ENCODE measurements around the gene CC2D1B.

The CC2D1B gene

DNA sequence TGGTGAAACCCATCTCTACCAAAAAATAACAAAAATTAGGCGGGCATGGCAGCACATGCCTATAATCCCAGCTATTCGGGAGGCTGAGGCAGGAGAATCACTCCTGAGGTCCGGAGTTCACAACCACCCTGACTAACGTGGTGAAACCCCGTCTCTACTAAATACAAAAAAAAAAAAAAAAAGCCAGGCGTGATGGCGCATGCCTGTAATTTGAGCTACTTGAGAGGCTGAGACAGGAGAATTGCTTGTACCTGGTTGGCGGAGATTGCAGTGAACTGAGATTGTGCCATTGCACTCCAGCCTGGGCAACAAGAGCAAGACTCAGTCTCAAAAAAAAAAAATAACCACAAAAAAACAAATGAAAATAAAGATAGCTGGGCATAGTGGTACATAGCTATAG lies 42.3 kb downstream of the CC2D1B start:
- no peak for DNase-seq (ENCODE audit: low read depth, low spot score)
- no peak overlapping the region for H3K27ac ChIP-seq

DNA sequence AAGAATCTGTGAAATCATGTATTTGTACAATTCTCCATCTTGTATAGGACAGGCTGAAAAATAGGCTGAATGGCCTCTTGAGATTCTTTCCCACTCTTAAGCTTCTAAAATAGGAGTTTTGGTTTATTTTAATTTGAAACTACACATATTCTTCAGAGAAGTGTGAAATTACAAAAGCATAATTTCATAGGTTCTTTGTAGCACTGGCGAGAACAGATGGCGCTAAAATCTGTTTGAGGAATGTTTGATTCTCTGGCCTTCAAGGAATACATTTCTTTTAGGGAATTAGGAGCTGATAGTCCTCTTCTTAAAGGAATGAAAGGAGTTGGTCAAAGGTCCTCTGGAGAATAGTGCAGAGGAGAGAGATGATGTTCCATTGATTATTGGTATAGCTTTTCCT lies 44.9 kb downstream of the CC2D1B start:
- no peak for DNase-seq (ENCODE audit: low read depth, low spot score)
- no peak overlapping the region for H3K27ac ChIP-seq

DNA sequence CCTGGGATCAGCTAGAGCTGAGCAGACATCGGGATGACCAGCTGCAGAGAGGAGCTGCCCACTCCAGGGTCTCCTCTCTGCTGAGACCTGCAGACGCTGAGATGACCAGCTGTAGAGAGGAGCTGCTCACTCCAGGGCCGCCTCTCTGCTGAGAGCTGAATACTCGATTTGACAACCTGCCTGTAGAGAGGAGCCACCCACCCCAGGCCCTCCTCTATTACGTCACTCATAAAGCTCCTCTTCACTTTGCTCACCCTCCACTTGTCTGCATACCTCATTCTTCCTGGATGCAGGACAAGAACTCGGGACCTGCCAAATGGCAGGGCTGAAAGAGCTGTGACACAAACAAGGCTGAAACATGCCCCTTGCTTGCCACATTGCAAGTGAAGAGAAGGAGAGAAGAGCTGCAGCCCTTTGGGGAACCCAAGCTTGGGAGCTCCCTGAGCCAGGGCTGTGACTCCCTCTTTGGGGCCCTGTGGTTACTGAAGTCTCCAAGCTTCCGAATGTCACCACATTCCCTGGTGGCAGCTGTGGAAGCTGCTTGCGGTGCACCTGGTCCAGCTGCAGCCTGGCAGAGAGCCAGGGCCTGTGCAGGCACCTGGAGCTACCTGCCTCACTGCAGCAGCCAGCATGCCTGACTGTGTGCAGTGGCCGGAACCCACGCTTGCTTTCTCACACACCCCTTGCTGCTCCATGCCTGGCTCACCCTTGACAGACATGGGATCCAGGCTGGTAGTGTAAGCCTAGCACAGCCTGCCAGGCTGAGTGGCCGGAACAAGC lies 59.6 kb downstream of the CC2D1B start:
- no peak overlapping the region for H3K27ac ChIP-seq
- DNase-seq (ENCODE audit: low read depth, low spot score), result no peak

DNA sequence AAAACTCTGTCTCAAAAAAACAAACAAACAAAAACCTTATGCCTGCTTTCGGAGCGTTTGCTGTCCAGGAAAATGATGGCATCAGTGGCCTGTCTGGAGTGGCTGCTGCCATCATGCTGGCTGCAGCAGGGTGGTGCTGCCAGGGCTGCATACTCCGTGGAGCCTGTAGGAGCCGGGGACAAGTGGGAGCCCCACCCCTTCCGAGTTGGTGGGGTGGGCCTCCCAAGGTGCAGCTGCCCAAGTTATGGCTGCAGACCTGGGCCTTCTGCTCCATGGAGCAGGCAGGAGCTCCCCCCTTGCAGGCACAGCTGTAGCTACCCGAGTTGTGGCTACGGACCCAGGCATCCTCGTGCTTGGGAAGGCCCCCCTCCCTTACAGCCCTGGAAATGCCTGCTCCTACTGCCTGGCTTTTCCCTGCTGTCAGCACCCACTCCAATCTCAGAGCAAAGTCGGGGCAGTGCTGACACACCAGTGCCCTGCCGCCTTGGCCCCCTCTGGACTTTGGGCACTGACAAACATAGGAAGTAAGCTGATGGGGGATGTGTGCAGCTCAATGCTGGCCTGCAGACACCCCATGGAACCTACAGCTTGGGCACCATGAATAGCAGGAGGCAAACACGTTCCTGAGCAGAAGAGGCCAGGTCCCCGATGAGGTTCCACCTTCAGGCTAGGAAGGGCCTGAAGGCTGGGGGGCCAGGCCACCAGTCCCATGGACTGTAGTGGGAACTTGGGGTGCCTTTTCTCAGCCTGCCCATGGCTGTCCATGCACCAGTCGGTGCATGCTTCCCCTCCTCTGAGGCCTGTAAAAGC lies 60.4 kb downstream of the CC2D1B start:
- H3K27ac ChIP-seq, result no peak overlapping the region
- no peak for DNase-seq (ENCODE audit: low read depth, low spot score)
